ENCODE measurements around the gene MAFB. TPM values are rescaled to one million over a fixed set of nuclear protein-coding genes. Genes with fewer than 3 reads are reported as not detected.

The MAFB gene
- total and polyA plus RNA-seq, 9 of the 15 experiments (the other 6 are each of a cell fraction or from before 2014, with no cell fraction given) = 0.04 TPM; not detected in 8

DNA sequence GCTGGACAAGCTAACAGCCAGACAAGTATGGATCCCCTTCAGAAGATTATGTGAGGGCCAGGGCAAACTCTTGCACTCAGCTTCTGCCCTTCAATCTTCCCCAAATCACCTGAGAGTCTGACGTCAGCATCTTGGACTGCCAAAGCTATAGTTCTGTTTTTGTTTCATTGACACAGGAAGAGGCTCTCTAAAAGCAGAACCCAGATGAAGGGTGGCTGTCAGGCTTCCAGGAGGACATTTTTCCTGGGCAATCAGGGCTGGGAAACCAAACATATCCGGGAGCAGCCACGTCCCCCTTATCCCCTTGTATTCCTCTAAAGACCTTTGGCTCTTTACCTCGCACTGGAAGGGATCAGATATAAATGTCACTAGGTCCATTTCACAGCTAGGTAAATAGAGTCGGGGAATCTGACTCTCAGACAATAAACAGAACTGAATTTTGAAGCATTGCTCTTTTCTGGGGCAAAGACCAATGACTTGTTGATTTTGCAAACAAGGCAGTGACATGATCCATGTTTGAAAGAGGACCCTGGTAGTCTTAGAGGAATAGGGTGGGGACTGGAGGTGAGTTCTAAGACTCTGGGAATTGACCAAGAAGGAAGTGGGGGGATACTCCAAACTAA is 13.3 kb downstream of the MAFB start (continued):
- TF ChIP-seq, protein P1, sequence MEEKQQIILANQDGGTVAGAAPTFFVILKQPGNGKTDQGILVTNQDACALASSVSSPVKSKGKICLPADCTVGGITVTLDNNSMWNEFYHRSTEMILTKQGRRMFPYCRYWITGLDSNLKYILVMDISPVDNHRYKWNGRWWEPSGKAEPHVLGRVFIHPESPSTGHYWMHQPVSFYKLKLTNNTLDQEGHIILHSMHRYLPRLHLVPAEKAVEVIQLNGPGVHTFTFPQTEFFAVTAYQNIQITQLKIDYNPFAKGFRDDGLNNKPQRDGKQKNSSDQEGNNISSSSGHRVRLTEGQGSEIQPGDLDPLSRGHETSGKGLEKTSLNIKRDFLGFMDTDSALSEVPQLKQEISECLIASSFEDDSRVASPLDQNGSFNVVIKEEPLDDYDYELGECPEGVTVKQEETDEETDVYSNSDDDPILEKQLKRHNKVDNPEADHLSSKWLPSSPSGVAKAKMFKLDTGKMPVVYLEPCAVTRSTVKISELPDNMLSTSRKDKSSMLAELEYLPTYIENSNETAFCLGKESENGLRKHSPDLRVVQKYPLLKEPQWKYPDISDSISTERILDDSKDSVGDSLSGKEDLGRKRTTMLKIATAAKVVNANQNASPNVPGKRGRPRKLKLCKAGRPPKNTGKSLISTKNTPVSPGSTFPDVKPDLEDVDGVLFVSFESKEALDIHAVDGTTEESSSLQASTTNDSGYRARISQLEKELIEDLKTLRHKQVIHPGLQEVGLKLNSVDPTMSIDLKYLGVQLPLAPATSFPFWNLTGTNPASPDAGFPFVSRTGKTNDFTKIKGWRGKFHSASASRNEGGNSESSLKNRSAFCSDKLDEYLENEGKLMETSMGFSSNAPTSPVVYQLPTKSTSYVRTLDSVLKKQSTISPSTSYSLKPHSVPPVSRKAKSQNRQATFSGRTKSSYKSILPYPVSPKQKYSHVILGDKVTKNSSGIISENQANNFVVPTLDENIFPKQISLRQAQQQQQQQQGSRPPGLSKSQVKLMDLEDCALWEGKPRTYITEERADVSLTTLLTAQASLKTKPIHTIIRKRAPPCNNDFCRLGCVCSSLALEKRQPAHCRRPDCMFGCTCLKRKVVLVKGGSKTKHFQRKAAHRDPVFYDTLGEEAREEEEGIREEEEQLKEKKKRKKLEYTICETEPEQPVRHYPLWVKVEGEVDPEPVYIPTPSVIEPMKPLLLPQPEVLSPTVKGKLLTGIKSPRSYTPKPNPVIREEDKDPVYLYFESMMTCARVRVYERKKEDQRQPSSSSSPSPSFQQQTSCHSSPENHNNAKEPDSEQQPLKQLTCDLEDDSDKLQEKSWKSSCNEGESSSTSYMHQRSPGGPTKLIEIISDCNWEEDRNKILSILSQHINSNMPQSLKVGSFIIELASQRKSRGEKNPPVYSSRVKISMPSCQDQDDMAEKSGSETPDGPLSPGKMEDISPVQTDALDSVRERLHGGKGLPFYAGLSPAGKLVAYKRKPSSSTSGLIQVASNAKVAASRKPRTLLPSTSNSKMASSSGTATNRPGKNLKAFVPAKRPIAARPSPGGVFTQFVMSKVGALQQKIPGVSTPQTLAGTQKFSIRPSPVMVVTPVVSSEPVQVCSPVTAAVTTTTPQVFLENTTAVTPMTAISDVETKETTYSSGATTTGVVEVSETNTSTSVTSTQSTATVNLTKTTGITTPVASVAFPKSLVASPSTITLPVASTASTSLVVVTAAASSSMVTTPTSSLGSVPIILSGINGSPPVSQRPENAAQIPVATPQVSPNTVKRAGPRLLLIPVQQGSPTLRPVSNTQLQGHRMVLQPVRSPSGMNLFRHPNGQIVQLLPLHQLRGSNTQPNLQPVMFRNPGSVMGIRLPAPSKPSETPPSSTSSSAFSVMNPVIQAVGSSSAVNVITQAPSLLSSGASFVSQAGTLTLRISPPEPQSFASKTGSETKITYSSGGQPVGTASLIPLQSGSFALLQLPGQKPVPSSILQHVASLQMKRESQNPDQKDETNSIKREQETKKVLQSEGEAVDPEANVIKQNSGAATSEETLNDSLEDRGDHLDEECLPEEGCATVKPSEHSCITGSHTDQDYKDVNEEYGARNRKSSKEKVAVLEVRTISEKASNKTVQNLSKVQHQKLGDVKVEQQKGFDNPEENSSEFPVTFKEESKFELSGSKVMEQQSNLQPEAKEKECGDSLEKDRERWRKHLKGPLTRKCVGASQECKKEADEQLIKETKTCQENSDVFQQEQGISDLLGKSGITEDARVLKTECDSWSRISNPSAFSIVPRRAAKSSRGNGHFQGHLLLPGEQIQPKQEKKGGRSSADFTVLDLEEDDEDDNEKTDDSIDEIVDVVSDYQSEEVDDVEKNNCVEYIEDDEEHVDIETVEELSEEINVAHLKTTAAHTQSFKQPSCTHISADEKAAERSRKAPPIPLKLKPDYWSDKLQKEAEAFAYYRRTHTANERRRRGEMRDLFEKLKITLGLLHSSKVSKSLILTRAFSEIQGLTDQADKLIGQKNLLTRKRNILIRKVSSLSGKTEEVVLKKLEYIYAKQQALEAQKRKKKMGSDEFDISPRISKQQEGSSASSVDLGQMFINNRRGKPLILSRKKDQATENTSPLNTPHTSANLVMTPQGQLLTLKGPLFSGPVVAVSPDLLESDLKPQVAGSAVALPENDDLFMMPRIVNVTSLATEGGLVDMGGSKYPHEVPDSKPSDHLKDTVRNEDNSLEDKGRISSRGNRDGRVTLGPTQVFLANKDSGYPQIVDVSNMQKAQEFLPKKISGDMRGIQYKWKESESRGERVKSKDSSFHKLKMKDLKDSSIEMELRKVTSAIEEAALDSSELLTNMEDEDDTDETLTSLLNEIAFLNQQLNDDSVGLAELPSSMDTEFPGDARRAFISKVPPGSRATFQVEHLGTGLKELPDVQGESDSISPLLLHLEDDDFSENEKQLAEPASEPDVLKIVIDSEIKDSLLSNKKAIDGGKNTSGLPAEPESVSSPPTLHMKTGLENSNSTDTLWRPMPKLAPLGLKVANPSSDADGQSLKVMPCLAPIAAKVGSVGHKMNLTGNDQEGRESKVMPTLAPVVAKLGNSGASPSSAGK (IDR thresholded peaks at IDR 0.05) = no peak
- TF ChIP-seq PHF20 (IDR thresholded peaks at IDR 0.05; ENCODE audit: partially characterized antibody) = no peak
- TF ChIP-seq, protein P2, sequence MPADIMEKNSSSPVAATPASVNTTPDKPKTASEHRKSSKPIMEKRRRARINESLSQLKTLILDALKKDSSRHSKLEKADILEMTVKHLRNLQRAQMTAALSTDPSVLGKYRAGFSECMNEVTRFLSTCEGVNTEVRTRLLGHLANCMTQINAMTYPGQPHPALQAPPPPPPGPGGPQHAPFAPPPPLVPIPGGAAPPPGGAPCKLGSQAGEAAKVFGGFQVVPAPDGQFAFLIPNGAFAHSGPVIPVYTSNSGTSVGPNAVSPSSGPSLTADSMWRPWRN (IDR thresholded peaks at IDR 0.05; ENCODE audit: low read depth) = no peak
